ENCODE data around the gene TAF11L2.
"Not testable (repeated sequence)": the region's sequence is repeated elsewhere in the genome, so short reads cannot be mapped to it uniquely, and the experiment has no call there.

The TAF11L2 gene

DNA sequence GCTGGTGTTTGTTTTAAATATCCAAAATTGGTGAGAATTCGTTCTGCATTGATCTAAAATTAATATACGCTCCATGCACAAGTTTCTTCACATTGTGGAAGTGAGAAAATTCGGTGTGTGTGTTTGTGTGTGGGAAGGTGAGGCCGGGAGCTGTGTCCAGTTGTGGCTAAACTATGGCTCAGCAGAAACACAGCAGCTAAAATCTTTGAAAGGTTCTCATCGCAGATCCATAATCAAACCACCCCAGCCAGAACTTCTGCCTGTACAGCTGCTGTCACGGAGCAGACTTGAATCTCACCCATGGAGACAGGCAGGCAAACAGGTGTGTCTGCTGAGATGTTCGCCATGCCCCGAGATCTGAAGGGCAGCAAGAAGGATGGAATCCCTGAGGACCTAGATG is at the start of gene TAF11L2:
TAF11L2 (plus strand) TSS at position 301 of the 400 bp plus-strand sequence.
- not testable (repeated sequence) for DNase-seq (ENCODE audit: low read depth)

DNA sequence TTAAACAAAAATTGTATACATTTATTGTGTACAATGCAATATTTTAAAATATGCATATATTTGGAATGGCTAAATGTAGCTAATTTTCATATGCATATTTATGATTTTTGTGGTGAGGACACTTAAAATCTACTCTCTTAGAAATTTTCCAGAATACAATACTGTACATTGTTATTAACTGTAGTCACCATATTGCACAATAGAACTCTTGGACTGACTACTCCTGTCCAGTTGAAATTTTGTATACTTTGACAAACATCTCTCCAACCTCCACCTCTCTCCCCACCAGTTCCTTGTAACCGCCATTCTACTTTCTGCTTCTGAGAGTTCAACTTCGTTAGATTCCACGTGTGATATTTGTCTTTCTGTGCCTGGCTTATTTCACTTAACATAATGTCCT is 49.2 kb upstream of the TAF11L2 start:
- DNase-seq (ENCODE audit: low read depth): peak; percentile 60

DNA sequence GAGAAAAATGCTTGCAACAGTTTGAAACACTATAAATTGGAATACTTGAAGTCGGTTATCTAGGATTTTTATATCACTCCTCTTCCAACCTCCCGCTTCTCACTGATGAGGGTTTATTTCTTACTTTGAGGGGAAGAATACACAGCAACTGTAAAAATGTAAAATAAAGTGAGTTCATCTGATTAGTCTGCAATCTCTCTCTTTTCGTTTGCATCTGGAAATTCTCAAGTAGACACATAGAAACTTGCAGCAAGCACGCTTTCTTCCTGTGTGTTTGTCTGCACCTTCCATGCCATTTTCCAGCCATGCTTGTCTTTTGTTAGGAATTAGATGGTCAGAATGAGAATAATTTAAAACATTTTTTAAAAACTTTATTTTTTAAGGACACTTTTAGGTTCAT is 45.1 kb upstream of the TAF11L2 start:
- DNase-seq (ENCODE audit: low read depth): no peak

DNA sequence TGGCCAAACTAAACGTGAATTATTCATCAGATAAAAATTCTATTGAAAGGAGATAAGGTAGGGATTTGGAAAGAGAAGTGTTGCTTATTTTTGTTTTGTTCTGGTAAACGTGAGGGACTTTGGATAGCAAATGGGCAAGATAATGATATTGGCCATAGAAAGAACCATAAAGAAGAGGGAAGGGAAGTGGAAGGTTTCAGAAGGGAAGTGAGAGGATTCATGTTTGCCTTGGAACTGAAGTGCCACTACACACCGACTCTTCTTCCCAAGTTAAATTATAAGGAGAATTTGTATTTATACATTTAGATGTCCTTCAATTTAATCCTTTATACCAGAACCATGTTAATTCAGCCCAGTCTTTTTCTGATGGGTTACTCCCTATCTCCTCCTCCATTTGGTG is 42.1 kb upstream of the TAF11L2 start:
- DNase-seq (ENCODE audit: low read depth): no peak

DNA sequence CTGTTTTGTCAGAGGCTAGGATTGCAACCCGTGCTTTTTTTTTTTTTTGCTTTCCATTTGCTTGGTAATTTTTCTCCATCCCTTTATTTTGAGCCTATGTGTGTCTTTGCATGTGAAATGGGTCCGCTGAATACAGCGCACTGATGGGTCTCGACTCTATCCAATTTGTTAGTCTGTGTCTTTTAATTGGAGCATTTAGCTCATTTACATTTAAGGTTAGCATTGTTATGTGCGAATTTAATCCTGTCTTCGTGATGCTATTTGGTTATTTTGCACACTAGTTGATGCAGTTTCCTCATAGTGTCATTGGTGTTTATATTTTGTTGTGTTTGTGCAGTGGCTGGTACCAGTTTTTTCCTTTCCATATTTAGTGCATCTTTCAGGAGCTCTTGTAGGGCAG is 36.2 kb upstream of the TAF11L2 start:
- DNase-seq (ENCODE audit: low read depth): no peak

DNA sequence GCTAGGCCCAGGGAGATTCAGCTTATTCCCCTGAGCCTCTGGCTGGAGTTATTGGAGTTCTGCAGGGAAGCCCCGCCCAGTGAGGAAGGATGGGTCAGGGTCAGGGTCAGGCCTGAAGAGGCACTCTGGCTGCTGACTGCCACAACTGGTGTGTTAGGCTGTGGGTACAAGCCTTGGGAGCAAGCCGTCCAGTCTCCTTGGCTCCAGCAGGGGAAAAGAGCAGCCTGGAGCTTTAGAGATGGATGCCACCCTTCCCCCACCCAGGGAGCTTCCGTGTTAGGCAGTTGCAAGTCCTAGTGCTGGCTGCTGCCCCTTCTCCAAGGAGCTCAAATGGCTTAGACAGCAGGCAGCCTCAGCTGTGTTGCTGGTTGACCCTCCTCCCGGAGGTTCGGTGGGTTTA is 34.4 kb upstream of the TAF11L2 start:
- no peak for DNase-seq (ENCODE audit: low read depth)

DNA sequence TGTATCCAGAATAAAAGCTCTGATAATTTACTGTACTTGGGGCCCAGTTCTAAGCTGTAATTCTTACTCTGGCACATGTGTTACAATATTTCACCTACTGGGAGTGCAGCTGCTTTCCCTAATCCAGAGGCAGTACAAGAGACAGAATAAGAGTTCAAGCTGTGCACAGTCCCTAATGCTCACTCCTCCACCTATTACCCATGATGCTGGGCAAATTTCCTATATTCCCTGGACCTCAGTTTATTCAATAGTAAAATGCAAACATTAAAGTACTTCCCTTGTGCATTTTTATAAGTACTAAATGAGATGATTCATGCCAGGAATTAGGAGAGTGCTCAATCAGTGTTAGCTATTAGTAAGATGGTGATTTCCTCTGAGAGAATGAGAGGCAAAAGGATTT is 28.0 kb upstream of the TAF11L2 start:
- no peak for DNase-seq (ENCODE audit: low read depth)

DNA sequence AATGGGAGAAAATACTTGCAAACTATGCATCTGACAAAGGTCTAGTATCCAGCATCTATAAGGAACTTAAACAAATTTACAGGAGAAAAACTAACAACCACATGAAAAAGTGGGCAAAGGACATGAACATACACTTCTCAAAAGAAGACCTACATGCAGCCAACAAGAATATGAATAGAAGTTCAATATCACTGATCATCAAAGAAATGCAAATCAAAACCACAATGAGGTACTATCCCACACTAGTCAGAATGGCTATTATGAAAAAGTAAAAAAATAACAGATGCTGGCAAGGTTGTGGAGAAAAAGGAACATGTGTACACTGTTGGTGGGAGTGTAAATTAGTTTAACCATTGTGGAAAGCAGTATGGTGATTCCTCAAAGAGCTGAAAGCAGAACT is 23.0 kb upstream of the TAF11L2 start:
- DNase-seq (ENCODE audit: low read depth): not testable (repeated sequence)

DNA sequence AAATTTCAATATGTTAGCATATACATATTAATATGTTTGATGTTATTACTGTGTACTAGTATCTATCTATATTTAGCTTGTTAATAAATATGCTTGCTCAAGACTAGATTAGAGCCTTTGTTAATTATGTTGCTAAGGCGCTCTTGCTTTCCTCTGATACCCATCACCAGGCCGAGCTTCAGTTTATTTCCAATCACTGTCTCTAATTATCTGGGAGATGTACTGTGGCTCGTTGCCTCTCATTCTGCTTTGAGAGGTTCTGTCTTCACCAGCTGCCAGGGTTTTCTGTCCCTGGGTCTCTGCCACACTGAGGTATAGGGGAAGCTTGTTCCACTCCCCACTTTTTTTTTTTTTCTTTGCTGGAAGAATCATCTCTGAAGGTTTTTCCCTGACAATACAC is 21.0 kb upstream of the TAF11L2 start:
- no peak for DNase-seq (ENCODE audit: low read depth)

DNA sequence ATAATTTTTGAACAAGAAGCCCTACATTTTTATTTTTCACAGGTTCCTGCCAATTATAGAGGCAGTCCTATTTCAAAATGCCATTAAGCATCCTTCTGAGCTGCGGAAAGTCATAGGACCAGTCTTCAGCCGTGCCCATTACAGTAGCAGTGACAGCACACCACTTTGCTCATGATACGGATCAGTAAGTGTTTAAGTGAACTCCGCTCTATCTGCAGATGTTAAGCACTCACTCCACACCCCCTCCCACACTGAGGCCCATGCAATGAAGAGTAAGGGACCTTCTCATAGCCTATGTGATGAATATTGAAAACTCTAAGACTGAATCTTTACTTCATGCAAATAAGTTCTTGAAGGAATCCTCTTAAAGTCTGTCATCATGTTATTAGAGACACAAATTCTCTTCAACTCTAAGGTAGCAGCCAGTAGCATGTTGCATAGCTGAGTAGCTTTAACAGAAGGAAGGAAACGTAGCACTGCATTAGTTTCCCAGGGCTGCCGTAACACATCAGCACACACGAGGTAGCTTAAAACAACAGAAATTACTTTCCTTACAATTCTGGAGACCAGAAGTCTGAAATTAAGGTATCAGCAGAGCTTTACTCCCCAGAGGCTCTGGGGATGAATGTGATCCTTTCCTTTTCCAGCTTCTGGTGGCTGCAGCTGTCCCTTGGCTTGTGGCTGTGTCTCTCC is 20.3 kb upstream of the TAF11L2 start:
- no peak for DNase-seq (ENCODE audit: low read depth)

DNA sequence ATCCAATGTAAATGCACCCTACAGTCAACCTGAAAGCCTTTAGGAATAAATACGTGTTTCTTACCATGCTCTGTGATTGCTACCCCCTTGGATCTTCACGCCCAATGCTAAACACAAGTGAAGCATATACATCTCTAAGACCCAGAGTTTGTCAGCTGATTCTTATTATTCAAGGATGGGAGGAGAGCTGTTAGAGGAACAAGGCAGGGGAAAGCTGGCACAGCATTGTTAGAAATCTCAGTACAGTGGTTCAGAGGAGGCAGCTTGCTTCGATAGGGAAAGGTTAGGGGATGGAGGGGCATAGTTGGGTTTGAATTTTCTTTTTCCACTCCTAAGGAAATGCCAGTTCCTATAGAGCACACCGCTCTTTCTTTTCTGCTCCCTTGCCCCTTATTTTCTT is 16.7 kb upstream of the TAF11L2 start:
- DNase-seq (ENCODE audit: low read depth): no peak

DNA sequence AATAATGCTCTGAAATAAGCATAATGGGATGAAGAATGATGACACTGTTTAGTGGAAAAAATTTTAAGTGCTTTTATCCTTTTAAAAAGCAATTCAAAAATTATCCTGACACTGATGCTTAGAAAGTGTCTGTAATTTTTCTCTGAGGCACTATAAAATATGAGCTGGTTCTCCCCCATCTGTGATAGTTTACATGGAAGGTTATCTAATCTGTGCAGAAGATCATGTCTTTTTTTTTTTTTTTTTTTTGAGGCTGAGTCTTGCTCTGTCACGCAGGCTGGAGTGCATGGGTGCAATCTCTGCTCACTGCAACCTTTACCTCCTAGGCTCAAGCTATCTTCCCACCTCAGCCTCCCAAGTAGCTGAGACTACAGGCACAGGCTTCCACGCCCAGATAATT is 15.2 kb upstream of the TAF11L2 start:
- DNase-seq (ENCODE audit: low read depth): no peak

DNA sequence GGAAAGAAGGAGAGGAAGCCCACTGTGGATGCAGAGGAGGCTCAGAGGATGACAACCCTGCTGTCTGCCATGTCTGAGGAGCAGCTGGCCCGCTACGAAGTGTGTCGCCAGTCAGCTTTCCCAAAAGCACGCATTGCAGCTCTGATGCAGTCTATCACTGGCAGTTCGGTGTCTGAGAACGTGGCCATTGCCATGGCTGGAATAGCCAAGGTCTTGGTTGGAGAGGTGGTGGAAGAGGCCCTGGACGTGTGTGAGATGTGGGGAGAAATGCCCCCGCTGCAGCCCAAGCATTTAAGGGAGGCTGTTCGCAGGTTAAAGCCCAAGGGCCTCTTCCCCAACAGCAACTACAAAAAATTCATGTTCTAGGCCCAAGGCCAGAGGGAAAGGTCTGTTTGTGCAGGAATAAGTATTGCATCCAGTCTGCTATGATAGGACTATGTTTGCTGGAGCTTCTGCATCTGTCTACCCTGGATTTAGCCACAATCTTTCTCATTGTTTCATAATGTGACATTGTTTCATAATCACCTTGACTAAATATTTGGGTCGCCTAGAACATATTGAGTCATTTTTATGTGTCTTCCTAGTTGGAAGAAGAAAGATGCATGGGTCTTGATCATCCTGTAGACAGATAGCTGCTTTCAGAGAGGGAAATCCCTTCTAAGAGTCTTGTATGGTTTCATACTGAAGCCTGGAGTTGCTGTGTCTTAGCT is 11.4 kb upstream of the TAF11L2 start:
- not testable (repeated sequence) for DNase-seq (ENCODE audit: low read depth)

DNA sequence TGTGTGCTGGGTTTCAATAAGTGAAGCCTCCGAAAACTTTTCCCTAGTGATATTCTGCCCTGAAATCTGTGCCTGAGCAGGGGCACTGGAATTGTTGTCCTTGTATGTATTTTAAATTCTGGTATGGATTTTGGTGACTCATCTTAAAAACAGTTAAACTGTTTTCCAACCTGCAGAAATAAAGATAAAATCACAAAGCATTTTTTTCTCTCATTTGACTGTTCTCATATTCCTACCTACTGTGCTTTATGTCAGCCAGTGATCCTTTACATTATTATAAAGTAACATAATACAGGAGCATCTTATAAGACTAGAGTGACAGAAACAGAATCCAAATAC is 10.9 kb upstream of the TAF11L2 start:
- DNase-seq (ENCODE audit: low read depth): no peak

DNA sequence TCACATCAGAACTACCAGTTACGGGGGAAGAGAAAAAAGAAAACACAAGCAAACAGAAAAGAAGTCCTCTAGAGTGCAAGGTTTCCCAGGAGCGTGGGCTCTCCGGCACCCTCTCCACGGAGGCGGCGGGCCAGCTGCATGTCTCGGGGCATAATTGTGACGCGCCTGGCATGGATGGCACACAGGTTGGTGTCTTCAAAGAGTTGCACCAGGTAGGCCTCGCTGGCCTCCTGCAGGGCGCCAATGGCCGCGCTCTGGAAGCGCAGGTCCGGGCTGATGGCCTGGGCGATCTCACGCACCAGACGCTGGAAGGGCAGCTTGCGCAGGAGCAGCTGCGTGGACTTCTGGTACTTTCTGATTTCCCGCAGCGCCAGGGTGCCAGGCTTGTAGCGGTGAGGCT is 6.8 kb upstream of the TAF11L2 start:
- not testable (repeated sequence) for DNase-seq (ENCODE audit: low read depth)

DNA sequence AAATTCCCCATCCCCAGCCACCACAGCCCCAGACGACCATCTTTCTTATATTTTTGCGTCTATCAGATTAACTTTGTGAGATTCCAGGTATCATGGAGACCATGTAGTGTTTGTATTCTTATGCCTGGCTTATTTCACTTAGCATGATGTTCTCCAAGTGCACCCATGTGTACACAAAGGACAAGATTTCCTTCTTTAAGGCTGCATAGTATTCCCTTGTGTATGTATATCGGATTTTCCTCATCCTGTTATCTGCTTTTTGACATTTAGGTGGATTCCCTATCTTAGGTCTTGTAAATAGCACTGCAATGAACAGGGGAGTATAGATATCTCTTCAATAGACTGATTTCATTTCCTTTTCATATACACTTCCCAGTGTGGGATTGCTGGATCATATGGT is 5.3 kb upstream of the TAF11L2 start:
- DNase-seq (ENCODE audit: low read depth): no peak

DNA sequence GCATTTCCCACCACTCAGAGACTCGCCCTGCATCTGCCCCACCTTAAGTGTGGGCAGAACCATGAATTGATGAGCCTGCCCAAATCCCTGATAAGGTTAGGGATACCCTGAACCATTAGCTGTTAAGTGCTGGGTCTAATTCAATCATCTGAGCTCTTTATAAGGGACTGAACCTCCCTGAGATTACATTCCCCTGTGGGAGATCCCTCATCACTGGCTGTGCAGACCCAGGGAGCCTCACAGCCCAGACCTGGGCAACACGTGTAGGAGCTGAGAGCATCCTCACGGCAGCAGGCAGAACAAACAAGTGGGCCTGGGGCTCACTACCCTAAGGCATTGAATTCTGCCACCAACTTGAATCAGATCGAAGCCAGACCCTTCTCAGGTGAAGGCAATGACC is 585 bp upstream of the TAF11L2 start:
- DNase-seq (ENCODE audit: low read depth): no peak

DNA sequence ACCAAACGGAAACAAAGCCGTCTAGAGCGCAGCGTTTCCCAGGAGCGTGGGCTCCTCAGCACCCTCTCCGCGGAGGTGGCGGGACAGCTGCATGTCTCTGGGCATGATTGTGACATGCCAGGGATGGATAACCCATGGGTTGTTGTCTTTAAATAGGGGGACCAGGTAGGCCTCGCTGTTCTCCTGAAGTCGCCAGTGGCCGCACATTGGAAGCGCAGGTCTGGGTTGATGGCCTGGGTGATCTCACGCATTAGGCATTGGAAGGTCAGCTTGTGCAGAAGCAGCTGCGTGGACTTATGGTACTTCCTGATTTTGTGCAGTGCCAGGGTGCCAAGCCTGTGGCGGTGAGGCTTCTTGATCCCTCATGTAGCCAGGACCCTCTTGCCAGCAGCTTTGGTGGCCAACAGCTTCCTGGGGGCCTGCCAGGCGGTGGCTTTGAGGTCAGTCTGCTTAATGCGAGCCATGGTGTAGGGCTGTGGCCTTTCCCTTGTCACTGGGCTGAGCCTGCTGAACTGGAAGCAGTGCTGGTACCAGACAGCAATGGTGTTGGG is 13.8 kb downstream of the TAF11L2 start:
- no peak for DNase-seq (ENCODE audit: low read depth)

DNA sequence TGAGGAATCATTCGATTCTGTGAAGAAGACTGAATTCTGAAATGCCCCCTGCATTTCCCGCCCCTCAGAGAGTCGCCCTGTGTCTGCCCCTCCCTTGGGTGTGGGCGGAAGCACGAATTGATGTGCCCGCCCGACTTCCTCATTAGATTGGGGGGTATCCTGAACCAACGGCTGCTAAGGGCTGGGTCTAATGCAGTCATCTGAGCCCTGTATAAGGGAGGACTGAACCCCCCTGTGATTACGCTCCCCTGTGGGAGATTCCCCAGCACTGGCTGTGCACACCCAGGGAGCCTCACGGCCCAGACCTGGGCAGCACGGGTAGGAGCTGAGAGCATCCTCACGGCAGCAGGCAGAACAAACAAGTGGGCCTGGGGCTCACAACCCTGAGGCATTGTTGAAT is 19.5 kb downstream of the TAF11L2 start:
- DNase-seq (ENCODE audit: low read depth): not testable (repeated sequence)

DNA sequence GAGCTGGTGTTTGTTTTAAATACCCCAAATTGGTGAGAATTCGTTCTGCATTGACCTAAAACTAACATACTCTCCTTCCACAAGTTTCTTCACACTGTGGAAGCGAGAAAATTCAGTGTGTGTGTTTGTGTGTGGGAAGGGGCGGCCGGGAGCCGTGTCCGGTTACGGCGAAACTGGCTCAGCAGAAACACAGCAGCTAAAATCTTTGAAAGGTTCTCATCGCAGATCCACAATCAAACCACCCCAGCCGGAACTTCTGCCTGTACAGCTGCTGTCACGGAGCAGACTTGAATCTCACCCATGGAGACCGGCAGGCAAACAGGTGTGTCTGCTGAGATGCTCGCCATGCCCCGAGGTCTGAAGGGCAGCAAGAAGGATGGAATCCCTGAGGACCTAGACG is 20.0 kb downstream of the TAF11L2 start, which contains the start of gene TAF11L3:
TAF11L3 (plus strand) TSS at position 301 of the 400 bp plus-strand sequence.
- not testable (repeated sequence) for DNase-seq (ENCODE audit: low read depth)

DNA sequence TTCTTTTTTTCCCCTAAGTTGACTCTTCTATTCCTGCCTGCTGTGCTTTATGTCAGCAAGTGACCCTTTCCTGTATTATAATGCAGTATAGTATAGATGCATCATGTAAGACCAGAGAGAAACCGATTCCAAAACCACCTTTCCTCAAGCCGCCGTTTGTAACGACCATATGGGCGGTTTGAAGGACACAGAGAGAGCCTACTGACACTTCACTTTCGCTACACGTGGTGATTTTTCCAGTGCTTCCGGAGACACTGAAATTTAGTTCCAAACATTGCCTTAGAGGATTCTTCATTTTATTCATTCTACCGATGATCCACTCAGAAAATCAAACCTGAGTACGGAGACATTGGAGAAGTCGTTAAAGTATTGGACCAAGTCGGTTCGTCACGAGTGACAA is 21.5 kb downstream of the TAF11L2 start:
- not testable (repeated sequence) for DNase-seq (ENCODE audit: low read depth)

DNA sequence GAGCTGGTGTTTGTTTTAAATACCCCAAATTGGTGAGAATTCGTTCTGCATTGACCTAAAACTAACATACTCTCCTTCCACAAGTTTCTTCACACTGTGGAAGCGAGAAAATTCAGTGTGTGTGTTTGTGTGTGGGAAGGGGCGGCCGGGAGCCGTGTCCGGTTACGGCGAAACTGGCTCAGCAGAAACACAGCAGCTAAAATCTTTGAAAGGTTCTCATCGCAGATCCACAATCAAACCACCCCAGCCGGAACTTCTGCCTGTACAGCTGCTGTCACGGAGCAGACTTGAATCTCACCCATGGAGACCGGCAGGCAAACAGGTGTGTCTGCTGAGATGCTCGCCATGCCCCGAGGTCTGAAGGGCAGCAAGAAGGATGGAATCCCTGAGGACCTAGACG is 23.5 kb downstream of the TAF11L2 start, which contains the start of gene TAF11L4:
TAF11L4 (plus strand) TSS at position 301 of the 400 bp plus-strand sequence.
- not testable (repeated sequence) for DNase-seq (ENCODE audit: low read depth)

DNA sequence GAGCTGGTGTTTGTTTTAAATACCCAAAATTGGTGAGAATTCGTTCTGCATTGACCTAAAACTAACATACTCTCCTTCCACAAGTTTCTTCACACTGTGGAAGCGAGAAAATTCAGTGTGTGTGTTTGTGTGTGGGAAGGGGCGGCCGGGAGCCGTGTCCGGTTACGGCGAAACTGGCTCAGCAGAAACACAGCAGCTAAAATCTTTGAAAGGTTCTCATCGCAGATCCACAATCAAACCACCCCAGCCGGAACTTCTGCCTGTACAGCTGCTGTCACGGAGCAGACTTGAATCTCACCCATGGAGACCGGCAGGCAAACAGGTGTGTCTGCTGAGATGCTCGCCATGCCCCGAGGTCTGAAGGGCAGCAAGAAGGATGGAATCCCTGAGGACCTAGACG is 26.9 kb downstream of the TAF11L2 start, which contains the start of gene TAF11L5:
TAF11L5 (plus strand) TSS at position 301 of the 400 bp plus-strand sequence.
- DNase-seq (ENCODE audit: low read depth): not testable (repeated sequence)

Measured in iris pigment epithelial cell (primary cell).